ENCODE results near the gene KAT6B. TPM values are rescaled to one million over a fixed set of nuclear protein-coding genes. Genes with fewer than 3 reads are reported as not detected.

The KAT6B gene
- total and polyA plus RNA-seq, 10 of the 15 experiments (the other 5 are each of a cell fraction or from before 2014, with no cell fraction given): 2.7 to 22.6 (median 15.7) TPM

DNA sequence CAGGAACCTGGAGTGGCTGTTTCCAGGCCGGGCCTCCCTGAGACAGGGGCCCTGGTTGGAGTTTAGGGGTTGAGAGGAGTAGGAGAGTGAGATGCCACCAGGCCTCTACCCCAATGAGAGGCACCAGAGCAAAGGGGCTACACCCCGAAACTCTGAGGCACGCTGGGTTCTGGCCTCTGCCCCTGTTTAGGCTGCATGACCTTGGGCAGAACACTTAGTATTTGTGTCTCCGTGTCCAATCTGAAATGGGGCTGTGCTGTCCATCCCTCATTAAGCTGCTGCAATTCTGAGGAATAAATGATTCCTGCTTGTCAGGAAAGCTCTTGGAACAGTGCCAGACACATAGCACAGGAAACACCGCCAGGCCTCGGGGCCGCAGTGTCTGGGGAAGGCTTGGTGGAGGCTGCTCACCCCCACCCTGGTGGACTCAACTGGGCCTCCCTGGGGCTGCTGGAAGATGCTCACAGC is 244.6 kb downstream of the KAT6B start (continued):
- TF ChIP-seq BACH1 (IDR thresholded peaks at IDR 0.05; ENCODE audit: borderline replicate concordance): no peak

DNA sequence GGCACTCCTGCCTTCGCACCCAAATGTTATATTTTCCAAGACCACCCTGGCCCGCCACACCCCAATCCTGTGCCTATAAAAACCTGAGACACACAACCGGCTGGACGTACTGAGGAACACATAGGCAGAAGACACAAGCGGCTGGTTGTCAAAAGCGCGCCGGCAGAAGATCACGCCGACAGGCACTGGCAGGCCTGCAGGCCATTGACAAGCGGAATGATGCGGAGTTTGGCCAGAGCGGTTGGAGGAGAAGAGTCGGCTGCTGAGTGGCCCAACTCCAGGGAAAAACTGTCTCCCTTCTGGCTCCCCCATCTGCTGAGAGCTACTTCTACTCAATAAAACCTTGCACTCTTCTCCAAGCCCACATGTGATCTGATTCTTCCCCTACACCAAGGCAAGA is 245.4 kb downstream of the KAT6B start:
- Histone ChIP-seq H3K79me2 (ENCODE audit: control insufficient read depth, insufficient read depth, low read length) (no peaks in the 10 kb centered on the region), H3K4me3 (no peak overlapping the region), H3K9ac (ENCODE audit: control insufficient read depth, insufficient read depth, low read length) (no peak overlapping the region), H3K36me3 (ENCODE audit: control insufficient read depth in 2 of 2, insufficient read depth in 2 of 2, low read length in 1 of 2) (no peaks in the 10 kb centered on the region), H3K27me3 (replicated peaks in 1 of 2; ENCODE audit: control insufficient read depth in 2 of 2, insufficient read depth in 2 of 2, low read length in 1 of 2) (no peaks in the 10 kb centered on the region; a peak in 1 of 4 replicates), H3K4me2 (ENCODE audit: control insufficient read depth, insufficient read depth) (no peak overlapping the region), H3K27ac (ENCODE audit: control insufficient read depth, insufficient read depth) (no peak overlapping the region), H4K20me1 (ENCODE audit: control insufficient read depth, insufficient read depth) (no peaks in the 10 kb centered on the region), H3K4me1 (ENCODE audit: control insufficient read depth, insufficient read depth, low read length) (no peaks in the 10 kb centered on the region), H3K9me3 (replicated peaks; ENCODE audit: control insufficient read depth, insufficient read depth, low read length) (no peaks in the 10 kb centered on the region), H2AFZ (ENCODE audit: control insufficient read depth, low read depth, low read length) (no peak overlapping the region)
- ATAC-seq (no peak), DNase-seq (ENCODE audit: low read depth, low spot score) (no peak), FAIRE-seq (no peak)
- intact Hi-C loops (cut with micrococcal nuclease; ENCODE audit: unreplicated experiment): no loop called here
- no TSS peak for BruUV-seq (replicated peaks)
- SMC1A ChIA-PET (ENCODE audit: uncharacterized antibody, unreplicated experiment): no interaction called here
- POLR2A ChIA-PET: no interaction called here
- in situ Hi-C loops (cut with MboI): no loop called here
- TF ChIP-seq BCL11A (IDR thresholded peaks at IDR 0.05; ENCODE audit: low read depth, low read length) (no peak), IKZF2 (IDR thresholded peaks at IDR 0.05) (no peak), SUZ12 (IDR thresholded peaks at IDR 0.05; ENCODE audit: unreplicated experiment) (no peak), TAF1 (IDR thresholded peaks at IDR 0.05; ENCODE audit: borderline replicate concordance, low read depth, low read length) (no peak), ZNF207 (IDR thresholded peaks at IDR 0.05; ENCODE audit: borderline replicate concordance) (no peak), POLR2A (IDR thresholded peaks at IDR 0.05; ENCODE audit: low read depth, low read length) (no peak), GATAD2B (conservative IDR thresholded peaks at IDR 0.05; ENCODE audit: low read depth) (no peak), ZNF622 (IDR thresholded peaks at IDR 0.05) (no peak), HDGF (IDR thresholded peaks at IDR 0.05) (no peak), TBL1XR1 (IDR thresholded peaks at IDR 0.05; ENCODE audit: low read depth, low read length) (no peak)
- TF ChIP-seq, protein P1, sequence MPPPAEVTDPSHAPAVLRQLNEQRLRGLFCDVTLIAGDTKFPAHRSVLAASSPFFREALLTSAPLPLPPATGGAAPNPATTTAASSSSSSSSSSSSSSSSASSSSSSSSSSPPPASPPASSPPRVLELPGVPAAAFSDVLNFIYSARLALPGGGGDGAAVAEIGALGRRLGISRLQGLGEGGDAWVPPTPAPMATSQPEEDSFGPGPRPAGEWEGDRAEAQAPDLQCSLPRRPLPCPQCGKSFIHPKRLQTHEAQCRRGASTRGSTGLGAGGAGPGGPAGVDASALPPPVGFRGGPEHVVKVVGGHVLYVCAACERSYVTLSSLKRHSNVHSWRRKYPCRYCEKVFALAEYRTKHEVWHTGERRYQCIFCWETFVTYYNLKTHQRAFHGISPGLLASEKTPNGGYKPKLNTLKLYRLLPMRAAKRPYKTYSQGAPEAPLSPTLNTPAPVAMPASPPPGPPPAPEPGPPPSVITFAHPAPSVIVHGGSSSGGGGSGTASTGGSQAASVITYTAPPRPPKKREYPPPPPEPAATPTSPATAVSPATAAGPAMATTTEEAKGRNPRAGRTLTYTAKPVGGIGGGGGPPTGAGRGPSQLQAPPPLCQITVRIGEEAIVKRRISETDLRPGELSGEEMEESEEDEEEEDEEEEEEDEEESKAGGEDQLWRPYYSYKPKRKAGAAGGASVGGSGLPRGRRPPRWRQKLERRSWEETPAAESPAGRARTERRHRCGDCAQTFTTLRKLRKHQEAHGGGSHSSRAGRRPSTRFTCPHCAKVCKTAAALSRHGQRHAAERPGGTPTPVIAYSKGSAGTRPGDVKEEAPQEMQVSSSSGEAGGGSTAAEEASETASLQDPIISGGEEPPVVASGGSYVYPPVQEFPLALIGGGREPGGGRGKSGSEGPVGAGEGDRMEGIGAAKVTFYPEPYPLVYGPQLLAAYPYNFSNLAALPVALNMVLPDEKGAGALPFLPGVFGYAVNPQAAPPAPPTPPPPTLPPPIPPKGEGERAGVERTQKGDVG (CRISPR knock-in tag; IDR thresholded peaks at IDR 0.05): no peak
- TF ChIP-seq, protein P2, sequence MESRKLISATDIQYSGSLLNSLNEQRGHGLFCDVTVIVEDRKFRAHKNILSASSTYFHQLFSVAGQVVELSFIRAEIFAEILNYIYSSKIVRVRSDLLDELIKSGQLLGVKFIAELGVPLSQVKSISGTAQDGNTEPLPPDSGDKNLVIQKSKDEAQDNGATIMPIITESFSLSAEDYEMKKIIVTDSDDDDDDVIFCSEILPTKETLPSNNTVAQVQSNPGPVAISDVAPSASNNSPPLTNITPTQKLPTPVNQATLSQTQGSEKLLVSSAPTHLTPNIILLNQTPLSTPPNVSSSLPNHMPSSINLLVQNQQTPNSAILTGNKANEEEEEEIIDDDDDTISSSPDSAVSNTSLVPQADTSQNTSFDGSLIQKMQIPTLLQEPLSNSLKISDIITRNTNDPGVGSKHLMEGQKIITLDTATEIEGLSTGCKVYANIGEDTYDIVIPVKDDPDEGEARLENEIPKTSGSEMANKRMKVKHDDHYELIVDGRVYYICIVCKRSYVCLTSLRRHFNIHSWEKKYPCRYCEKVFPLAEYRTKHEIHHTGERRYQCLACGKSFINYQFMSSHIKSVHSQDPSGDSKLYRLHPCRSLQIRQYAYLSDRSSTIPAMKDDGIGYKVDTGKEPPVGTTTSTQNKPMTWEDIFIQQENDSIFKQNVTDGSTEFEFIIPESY (IDR thresholded peaks at IDR 0.05): no peak
- TF ChIP-seq, protein P3, sequence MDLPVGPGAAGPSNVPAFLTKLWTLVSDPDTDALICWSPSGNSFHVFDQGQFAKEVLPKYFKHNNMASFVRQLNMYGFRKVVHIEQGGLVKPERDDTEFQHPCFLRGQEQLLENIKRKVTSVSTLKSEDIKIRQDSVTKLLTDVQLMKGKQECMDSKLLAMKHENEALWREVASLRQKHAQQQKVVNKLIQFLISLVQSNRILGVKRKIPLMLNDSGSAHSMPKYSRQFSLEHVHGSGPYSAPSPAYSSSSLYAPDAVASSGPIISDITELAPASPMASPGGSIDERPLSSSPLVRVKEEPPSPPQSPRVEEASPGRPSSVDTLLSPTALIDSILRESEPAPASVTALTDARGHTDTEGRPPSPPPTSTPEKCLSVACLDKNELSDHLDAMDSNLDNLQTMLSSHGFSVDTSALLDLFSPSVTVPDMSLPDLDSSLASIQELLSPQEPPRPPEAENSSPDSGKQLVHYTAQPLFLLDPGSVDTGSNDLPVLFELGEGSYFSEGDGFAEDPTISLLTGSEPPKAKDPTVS (IDR thresholded peaks at IDR 0.05; ENCODE audit: low read depth, low read length): no peak
- TF ChIP-seq, protein P4, sequence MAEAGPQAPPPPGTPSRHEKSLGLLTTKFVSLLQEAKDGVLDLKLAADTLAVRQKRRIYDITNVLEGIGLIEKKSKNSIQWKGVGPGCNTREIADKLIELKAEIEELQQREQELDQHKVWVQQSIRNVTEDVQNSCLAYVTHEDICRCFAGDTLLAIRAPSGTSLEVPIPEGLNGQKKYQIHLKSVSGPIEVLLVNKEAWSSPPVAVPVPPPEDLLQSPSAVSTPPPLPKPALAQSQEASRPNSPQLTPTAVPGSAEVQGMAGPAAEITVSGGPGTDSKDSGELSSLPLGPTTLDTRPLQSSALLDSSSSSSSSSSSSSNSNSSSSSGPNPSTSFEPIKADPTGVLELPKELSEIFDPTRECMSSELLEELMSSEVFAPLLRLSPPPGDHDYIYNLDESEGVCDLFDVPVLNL (IDR thresholded peaks at IDR 0.05; ENCODE audit: low read depth, low read length): no peak
- TF ChIP-seq, protein P5, sequence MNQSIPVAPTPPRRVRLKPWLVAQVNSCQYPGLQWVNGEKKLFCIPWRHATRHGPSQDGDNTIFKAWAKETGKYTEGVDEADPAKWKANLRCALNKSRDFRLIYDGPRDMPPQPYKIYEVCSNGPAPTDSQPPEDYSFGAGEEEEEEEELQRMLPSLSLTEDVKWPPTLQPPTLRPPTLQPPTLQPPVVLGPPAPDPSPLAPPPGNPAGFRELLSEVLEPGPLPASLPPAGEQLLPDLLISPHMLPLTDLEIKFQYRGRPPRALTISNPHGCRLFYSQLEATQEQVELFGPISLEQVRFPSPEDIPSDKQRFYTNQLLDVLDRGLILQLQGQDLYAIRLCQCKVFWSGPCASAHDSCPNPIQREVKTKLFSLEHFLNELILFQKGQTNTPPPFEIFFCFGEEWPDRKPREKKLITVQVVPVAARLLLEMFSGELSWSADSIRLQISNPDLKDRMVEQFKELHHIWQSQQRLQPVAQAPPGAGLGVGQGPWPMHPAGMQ (IDR thresholded peaks at IDR 0.05; ENCODE audit: borderline replicate concordance): no peak
- RAD21 ChIA-PET (ENCODE audit: unreplicated experiment): no interaction called here
- 92% methylated on average over 14 of the region's 14 CpGs for WGBS (ENCODE audit: insufficient coverage, insufficient replicate concordance, low lambda C conversion rate, missing lambda C conversion rate)
- CTCF ChIA-PET: no interaction called here
